Hepatocyte (in vitro differentiated cells): ENCODE measurements around the gene MCF2L2.

Source experiments
- CTCF ChIP-seq: fragments of 200-600 bp; sonication (generic); IDR thresholded peaks from 2 replicates; pipeline ENCODE4 v1.5.1; 2016; ENCODE audit warnings: antibody characterized with exemption, mild to moderate bottlenecking; ENCODE audit not compliant: poor library complexity
- EZH2 ChIP-seq: fragments of 200-600 bp; sonication (generic); IDR thresholded peaks from 2 replicates; pipeline ENCODE4 v1.6.1; 2016; ENCODE audit warnings: antibody characterized with exemption, mild to moderate bottlenecking, borderline replicate concordance

- TF ChIP-seq CTCF (no peak), EZH2 (no peak)
These were observed 215.9 kb downstream of the MCF2L2 start for GRCh38 chr3:183212565-183212964.
